Measurements from ENCODE around the gene PHACTR1.

PHACTR1 gene

DNA sequence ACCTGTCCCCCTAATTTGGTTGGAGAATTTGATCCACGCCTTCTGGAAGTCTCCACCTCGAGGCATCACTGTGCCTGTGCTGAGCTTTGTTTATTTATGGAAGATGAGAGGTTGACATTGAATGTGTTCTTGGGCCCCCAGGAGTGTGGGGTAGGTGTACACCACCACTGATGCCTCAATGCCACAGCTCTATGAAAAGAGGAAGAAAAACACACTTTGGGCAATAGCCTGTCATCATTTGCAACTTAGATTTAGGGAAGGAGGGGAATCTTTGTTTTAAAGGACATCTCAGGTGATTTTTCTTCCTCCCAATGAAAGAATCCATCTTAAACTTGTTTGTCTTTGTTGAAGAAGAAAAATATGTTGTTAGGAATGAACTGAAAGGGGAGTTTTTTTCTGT lies 569.1 kb downstream of the PHACTR1 start:
- TF ChIP-seq, protein P1, sequence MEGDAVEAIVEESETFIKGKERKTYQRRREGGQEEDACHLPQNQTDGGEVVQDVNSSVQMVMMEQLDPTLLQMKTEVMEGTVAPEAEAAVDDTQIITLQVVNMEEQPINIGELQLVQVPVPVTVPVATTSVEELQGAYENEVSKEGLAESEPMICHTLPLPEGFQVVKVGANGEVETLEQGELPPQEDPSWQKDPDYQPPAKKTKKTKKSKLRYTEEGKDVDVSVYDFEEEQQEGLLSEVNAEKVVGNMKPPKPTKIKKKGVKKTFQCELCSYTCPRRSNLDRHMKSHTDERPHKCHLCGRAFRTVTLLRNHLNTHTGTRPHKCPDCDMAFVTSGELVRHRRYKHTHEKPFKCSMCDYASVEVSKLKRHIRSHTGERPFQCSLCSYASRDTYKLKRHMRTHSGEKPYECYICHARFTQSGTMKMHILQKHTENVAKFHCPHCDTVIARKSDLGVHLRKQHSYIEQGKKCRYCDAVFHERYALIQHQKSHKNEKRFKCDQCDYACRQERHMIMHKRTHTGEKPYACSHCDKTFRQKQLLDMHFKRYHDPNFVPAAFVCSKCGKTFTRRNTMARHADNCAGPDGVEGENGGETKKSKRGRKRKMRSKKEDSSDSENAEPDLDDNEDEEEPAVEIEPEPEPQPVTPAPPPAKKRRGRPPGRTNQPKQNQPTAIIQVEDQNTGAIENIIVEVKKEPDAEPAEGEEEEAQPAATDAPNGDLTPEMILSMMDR (IDR thresholded peaks at IDR 0.05; ENCODE audit: low read depth, low read length), result no peak
- DNase-seq (ENCODE audit: extremely low read depth, low read depth), result no peak

DNA sequence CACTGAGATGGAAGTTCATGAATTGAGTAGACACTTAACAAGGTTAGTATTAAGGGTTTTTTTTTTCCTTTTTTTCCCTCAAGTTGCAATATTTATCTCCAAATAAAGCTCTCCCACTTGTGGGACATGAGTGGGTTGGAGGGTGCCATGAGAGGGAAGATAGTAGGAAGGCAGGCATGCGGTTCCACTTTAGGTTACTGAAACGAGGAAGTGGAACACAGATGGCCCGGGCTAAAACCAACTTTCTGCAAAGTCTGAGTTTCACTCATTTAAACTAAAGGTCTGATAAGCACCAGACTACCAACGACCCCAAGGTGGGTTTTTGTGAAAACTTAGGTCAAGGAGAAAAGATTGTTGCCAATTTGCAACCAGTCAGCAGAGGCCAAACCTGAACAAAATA lies 569.6 kb downstream of the PHACTR1 start:
- TF ChIP-seq, protein P1 (IDR thresholded peaks at IDR 0.05; ENCODE audit: low read depth, low read length), result no peak
- DNase-seq (ENCODE audit: extremely low read depth, low read depth), result no peak

DNA sequence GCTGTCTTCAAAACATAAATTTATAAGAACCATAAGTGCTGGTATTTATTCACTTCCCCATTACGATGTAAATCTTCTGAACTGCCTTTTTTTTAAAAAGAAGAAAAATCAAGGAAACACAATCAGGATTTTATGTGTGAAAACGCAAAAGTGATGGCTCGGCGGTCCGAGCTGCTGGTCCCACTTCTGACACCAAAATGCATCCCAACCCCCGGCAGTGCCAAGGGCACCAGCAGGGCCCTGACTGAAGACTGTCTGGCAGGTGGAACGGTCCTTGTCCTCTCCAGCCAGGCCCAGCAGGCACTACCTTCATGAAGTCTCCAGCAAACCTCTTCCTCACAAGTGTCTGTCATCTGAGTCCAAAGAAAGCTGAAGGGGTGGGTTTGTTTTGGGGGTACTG lies 570.5 kb downstream of the PHACTR1 start:
- TF ChIP-seq, protein P1 (IDR thresholded peaks at IDR 0.05; ENCODE audit: low read depth, low read length), result no peak
- no peak for DNase-seq (ENCODE audit: extremely low read depth, low read depth)

DNA sequence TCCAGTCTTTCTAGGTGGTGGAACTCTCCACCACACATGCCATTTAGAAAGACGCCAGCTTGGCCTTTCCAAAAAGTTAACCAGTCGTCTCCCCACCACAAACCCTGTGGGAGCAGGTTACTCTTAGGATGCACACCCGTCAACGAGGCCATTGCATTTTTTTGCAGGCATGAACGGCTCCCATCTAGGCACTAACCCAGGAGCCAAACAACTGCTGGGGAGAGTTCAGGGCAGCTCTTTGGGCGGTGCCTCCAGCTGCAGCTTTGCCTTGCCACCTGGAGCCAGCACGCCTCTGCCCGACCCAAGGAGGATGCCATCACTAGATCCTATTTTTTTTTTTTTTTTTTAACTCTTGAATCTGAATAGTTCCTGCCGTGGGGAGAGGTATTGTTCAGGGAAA lies 571.9 kb downstream of the PHACTR1 start:
- DNase-seq (ENCODE audit: extremely low read depth, low read depth), result no peak
- TF ChIP-seq, protein P1 (IDR thresholded peaks at IDR 0.05; ENCODE audit: low read depth, low read length), result no peak

DNA sequence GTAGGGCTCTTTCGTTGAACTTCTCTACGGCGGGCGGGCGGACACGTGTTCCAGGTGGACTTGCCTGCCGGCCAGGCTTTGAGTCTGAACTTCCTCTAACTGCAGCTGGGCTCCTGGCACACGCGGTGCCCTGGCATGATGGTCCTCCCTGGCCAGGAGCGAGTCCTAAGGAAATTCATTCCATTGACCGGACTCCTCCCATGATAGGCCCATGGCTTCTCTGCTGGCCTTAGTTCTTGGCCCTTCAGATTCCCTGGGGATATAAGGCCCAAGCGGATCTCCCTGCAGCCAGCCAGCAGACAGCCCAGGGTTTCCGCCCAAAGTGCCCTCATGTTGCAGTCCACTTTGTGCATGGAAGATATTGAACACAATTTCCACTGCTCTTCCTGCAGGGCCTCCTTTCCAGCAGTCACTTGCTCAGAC lies 572.4 kb downstream of the PHACTR1 start:
- TF ChIP-seq, protein P1 (IDR thresholded peaks at IDR 0.05; ENCODE audit: low read depth, low read length), result no peak
- DNase-seq (ENCODE audit: extremely low read depth, low read depth), result no peak

DNA sequence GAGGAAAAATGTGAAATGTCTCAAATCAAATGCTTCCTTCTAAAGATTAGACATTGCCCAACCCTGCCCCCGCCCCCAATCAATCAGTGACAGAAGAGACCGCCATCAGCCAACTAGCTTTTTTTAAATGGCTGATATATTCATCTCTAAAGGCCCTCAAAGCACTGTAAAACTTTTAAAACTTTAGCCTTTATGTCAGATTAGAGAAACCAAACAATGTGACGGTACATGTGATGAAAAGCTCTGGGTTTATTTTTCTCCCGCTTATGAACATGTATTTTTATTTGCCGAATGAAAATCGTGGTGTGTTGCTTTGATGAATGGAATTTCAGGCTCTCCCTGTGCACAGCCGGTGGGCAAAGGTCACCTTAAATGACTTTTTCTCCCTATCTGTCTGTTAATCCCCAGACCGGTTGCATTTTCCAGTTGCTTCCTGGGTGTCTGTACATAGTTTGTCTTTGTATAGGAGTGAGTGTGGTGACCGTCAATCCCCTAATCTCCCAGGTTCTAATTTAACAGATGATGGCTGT lies 573.3 kb downstream of the PHACTR1 start:
- TF ChIP-seq, protein P1 (IDR thresholded peaks at IDR 0.05; ENCODE audit: low read depth, low read length), result no peak
- DNase-seq (ENCODE audit: extremely low read depth, low read depth), result no peak

DNA sequence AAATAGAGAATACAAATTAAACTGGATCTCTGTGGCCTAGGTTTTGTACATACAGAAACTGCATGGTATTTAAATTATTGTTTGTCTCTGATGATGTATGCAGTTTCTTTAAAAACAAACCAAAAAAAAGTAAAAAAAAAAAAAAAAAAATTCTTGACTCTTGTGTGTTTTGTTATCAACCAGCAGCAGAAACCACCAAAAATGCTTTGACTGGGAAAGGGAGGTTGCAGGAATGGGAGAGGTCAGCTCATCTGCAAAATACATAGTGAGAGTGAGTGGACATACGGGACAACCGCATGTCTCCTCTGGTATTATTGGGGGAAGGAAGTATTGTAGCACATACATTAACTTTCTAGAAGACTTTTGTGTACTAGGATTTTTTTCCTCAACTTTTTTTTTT lies 573.8 kb downstream of the PHACTR1 start:
- TF ChIP-seq, protein P1 (IDR thresholded peaks at IDR 0.05; ENCODE audit: low read depth, low read length), result no peak
- no peak for DNase-seq (ENCODE audit: extremely low read depth, low read depth)
